H9 (cell line): ENCODE results near the gene VOPP1. TPM values are rescaled to one million over a fixed set of nuclear protein-coding genes. Genes with fewer than 3 reads are reported as not detected.

Experiments
- DNase-seq: peaks from one replicate; pipeline ENCODE4 v3.0.0-alpha.2; 2017
- H2AFZ ChIP-seq: one replicate; pipeline ENCODE4 v1.6.1; 2013; ENCODE audit warnings: mild to moderate bottlenecking, low read length, control low read depth, moderate library complexity
- H2AK5ac ChIP-seq: 2 replicates; pipeline ENCODE4 v1.6.1; 2013; ENCODE audit warnings: low read length, control low read depth, mixed read lengths; ENCODE audit not compliant: insufficient read length
- H2BK120ac ChIP-seq: one replicate; pipeline ENCODE4 v1.6.1; 2013; ENCODE audit warnings: low read depth, mild to moderate bottlenecking, low read length, control low read depth, inconsistent platforms; ENCODE audit not compliant: poor library complexity, severe bottlenecking
- H2BK12ac ChIP-seq: 2 replicates; pipeline ENCODE4 v1.6.1; 2013; ENCODE audit warnings: low read length, control low read depth, mixed read lengths, low read depth; ENCODE audit not compliant: insufficient read length
- H2BK15ac ChIP-seq: 2 replicates; pipeline ENCODE4 v1.6.1; 2013; ENCODE audit warnings: low read depth, low read length, control low read depth
- H2BK20ac ChIP-seq: one replicate; pipeline ENCODE4 v1.6.1; 2013; ENCODE audit warnings: low read depth, mild to moderate bottlenecking, low read length, control low read depth, inconsistent platforms; ENCODE audit not compliant: poor library complexity, severe bottlenecking
- H2BK5ac ChIP-seq: 2 replicates; pipeline ENCODE4 v1.6.1; 2013; ENCODE audit warnings: low read length, control low read depth, mixed read lengths; ENCODE audit not compliant: insufficient read length
- H3K14ac ChIP-seq: 2 replicates; pipeline ENCODE4 v1.6.1; 2013; ENCODE audit warnings: low read length, control low read depth; ENCODE audit not compliant: insufficient read depth
- H3K18ac ChIP-seq: 2 replicates; pipeline ENCODE4 v1.6.1; 2013; ENCODE audit warnings: low read depth, mild to moderate bottlenecking, mixed read lengths, low read length, control low read depth; ENCODE audit not compliant: insufficient read length
- H3K23ac ChIP-seq: 2 replicates; pipeline ENCODE4 v1.6.1; 2013; ENCODE audit warnings: low read length, control low read depth, mixed read lengths, low read depth; ENCODE audit not compliant: insufficient read length
- H3K23me2 ChIP-seq: 2 replicates; pipeline ENCODE4 v1.6.1; 2013; ENCODE audit warnings: low read depth, mild to moderate bottlenecking, mixed read lengths, low read length, control low read depth; ENCODE audit not compliant: insufficient read length, poor library complexity, severe bottlenecking
- H3K27ac ChIP-seq: 2 replicates; pipeline ENCODE4 v1.5.1; 2013; ENCODE audit warnings: low read length, control low read depth, mixed read lengths, low read depth; ENCODE audit not compliant: insufficient read length
- H3K27me3 ChIP-seq: 2 replicates; pipeline ENCODE4 v1.6.1; 2013; ENCODE audit warnings: low read length, control low read depth, inconsistent platforms; ENCODE audit not compliant: insufficient read depth
- H3K4ac ChIP-seq: 2 replicates; pipeline ENCODE4 v1.6.1; 2013; ENCODE audit warnings: low read depth, mild to moderate bottlenecking, control low read depth, inconsistent platforms, low read length, moderate library complexity
- H3K4me1 ChIP-seq: 2 replicates; pipeline ENCODE4 v1.6.1; 2013; ENCODE audit warnings: low read length, control low read depth, inconsistent platforms; ENCODE audit not compliant: insufficient read depth
- H3K4me2 ChIP-seq: 2 replicates; pipeline ENCODE4 v1.6.1; 2013; ENCODE audit warnings: low read length, control low read depth, mixed read lengths; ENCODE audit not compliant: insufficient read length, insufficient read depth
- H3K56ac ChIP-seq: 2 replicates; pipeline ENCODE4 v1.6.1; 2013; ENCODE audit warnings: low read depth, mild to moderate bottlenecking, mixed read lengths, low read length, control low read depth; ENCODE audit not compliant: insufficient read length
- H3K79me1 ChIP-seq: 2 replicates; pipeline ENCODE4 v1.6.1; 2013; ENCODE audit warnings: low read depth, mild to moderate bottlenecking, moderate library complexity, low read length, control low read depth, inconsistent platforms; ENCODE audit not compliant: insufficient read depth, poor library complexity, severe bottlenecking
- H3K79me2 ChIP-seq: 2 replicates; pipeline ENCODE4 v1.6.1; 2013; ENCODE audit warnings: low read length, control low read depth, inconsistent platforms; ENCODE audit not compliant: insufficient read depth
- H3K9ac ChIP-seq: 2 replicates; pipeline ENCODE4 v1.6.1; 2013; ENCODE audit warnings: low read length, control low read depth, mixed read lengths; ENCODE audit not compliant: insufficient read length; ENCODE audit errors: extremely low read depth
- H3K9me3 ChIP-seq: one replicate; pipeline ENCODE4 v1.6.1; 2013; ENCODE audit warnings: low read depth, low read length, inconsistent platforms; ENCODE audit not compliant: control insufficient read depth
- H3T11ph ChIP-seq: one replicate; pipeline ENCODE4 v1.6.1; 2013; ENCODE audit warnings: mild to moderate bottlenecking, low read length, control low read depth, inconsistent platforms
- H4K20me1 ChIP-seq: one replicate; pipeline ENCODE4 v1.6.1; 2013; ENCODE audit not compliant: control insufficient read depth, insufficient read length, insufficient read depth
- H4K5ac ChIP-seq: 2 replicates; pipeline ENCODE4 v1.6.1; 2013; ENCODE audit warnings: low read depth, mild to moderate bottlenecking, mixed read lengths, low read length, control low read depth; ENCODE audit not compliant: insufficient read length
- H4K8ac ChIP-seq: replicated peaks from 2 replicates; pipeline ENCODE4 v1.6.1; 2013; ENCODE audit warnings: low read length, control low read depth, mixed read lengths, low read depth; ENCODE audit not compliant: insufficient read length
- H4K91ac ChIP-seq: 2 replicates; pipeline ENCODE4 v1.6.1; 2013; ENCODE audit warnings: low read depth, mild to moderate bottlenecking, moderate library complexity, mixed read lengths, low read length, control low read depth; ENCODE audit not compliant: insufficient read length
- H3K27ac Mint-ChIP-seq, 3 experiments: 2 replicates in 2 of 3; 3 replicates in 1 of 3; pipeline ENCODE4 v1.8.0; 2020 to 2021; ENCODE audit warnings: mixed read lengths in 3 of 3, mild to moderate bottlenecking in 1 of 3, moderate library complexity in 1 of 3
- H3K27me3 Mint-ChIP-seq: 2 replicates; pipeline ENCODE4 v1.8.0; 2021; ENCODE audit warnings: low read depth, mild to moderate bottlenecking, moderate library complexity, mixed read lengths
- H3K36me3 Mint-ChIP-seq, 3 experiments: 2 replicates in 2 of 3; 3 replicates in 1 of 3; pipeline ENCODE4 v1.8.0; 2020 to 2021; ENCODE audit warnings: low read depth in 3 of 3, mixed read lengths in 3 of 3; ENCODE audit not compliant: insufficient read depth in 1 of 3
- H3K4me1 Mint-ChIP-seq, 2 experiments: 2 replicates each; pipeline ENCODE4 v1.8.0; 2020; ENCODE audit warnings: mixed read lengths in 2 of 2
- H3K4me3 Mint-ChIP-seq, 2 experiments: 2 replicates in 1 of 2; 3 replicates in 1 of 2; pipeline ENCODE4 v1.8.0; 2020 to 2021; ENCODE audit warnings: mild to moderate bottlenecking in 2 of 2, mixed read lengths in 2 of 2, moderate library complexity in 1 of 2
- H3K9me3 Mint-ChIP-seq, 2 experiments: 2 replicates in 1 of 2; 3 replicates in 1 of 2; pipeline ENCODE4 v1.8.0; 2020; ENCODE audit warnings: mild to moderate bottlenecking in 2 of 2, mixed read lengths in 2 of 2, moderate library complexity in 1 of 2
- WGBS: extraction: QIAGEN DNeasy Blood & Tissue Kit; methylation state at CpG from one replicate; pipeline ENCODE4 v1.1.7; 2013; ENCODE audit warnings: missing lambda C conversion rate, low lambda C conversion rate, mixed read lengths; ENCODE audit not compliant: insufficient read length; ENCODE audit errors: extremely low coverage; 5-methylcytosine and 5-hydroxymethylcytosine counted together
- total RNA-seq: library from RNA; stranded (reverse); gene quantifications from 2 replicates; pipeline ENCODE4 v1.2.1, GENCODE V29; 2021
- TF ChIP-seq, protein P1 (sequence below): fragments of 200-600 bp; sonication (generic); conservative IDR thresholded peaks from 3 replicates; pipeline ENCODE4 v1.8.0; 2021; ENCODE audit warnings: antibody characterized with exemption, mild to moderate bottlenecking

The VOPP1 gene
- total RNA-seq, 1 experiment from 2014 or later = 55.7 TPM

DNA sequence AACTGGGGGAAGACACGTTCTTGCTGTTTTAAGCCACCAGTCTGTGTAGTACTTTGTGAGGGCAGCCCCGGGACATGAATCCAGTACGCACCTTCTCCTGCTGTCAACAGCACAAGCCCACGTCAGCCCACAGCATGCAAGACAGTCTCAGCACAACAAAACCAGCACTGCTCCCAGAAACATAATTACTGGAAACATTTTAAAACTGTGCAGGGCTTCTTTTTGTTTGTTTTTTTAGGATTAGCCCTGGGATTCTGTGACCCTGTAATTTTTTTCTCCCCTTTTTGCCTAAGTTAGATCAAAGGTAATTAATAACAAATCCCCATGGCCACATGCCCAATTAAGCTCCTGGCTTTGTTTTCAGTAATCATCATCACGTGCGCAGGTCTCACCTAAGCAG, 87.5 kb downstream of the VOPP1 start:
- Histone ChIP-seq H3K79me2 (no peaks in the 10 kb centered on the region), H3K23me2 (no peaks in the 10 kb centered on the region), H3K9ac (no peak overlapping the region), H2BK120ac (no peak overlapping the region), H3K4me2 (no peak overlapping the region), H2BK12ac (no peak overlapping the region), H2BK20ac (no peak overlapping the region), H3K4ac (no peak overlapping the region), H3K27ac (no peak overlapping the region), H3K79me1 (no peaks in the 10 kb centered on the region), H4K20me1 (no peaks in the 10 kb centered on the region), H3K14ac (no peak overlapping the region), H3K4me1 (no peaks in the 10 kb centered on the region), H2BK15ac (no peak overlapping the region), H2AFZ (no peak overlapping the region), H4K91ac (no peak overlapping the region), H3K23ac (no peak overlapping the region), H3K27me3 (no peaks in the 10 kb centered on the region), H3K56ac (no peak overlapping the region), H2BK5ac (no peak overlapping the region), H3K9me3 (no peaks in the 10 kb centered on the region), H4K5ac (no peak overlapping the region), H3T11ph (no peak overlapping the region), H3K18ac (no peak overlapping the region), H4K8ac (no peak overlapping the region), H2AK5ac (no peak overlapping the region)
- no CpG with 5 or more reads among the region's 6 CpGs for WGBS
- DNase-seq = peak; percentile 11
- Mint-ChIP-seq H3K9me3 (no peaks in the 10 kb centered on the region), H3K4me1 (peaks cover 8% of the 10 kb centered on the region in 2 experiments; a peak in 3 of 4 replicates), H3K27me3 (no peaks in the 10 kb centered on the region; the same call in 1 of the 2 replicates), H3K36me3 (peaks cover 15 to 40% (median 16%) of the 10 kb centered on the region in 3 experiments; a peak in 6 of 7 replicates), H3K27ac (peak overlapping the region in 1 of 3 experiments; percentile 17; a peak in 2 of 7 replicates), H3K4me3 (no peak overlapping the region)
- TF ChIP-seq, protein P1, sequence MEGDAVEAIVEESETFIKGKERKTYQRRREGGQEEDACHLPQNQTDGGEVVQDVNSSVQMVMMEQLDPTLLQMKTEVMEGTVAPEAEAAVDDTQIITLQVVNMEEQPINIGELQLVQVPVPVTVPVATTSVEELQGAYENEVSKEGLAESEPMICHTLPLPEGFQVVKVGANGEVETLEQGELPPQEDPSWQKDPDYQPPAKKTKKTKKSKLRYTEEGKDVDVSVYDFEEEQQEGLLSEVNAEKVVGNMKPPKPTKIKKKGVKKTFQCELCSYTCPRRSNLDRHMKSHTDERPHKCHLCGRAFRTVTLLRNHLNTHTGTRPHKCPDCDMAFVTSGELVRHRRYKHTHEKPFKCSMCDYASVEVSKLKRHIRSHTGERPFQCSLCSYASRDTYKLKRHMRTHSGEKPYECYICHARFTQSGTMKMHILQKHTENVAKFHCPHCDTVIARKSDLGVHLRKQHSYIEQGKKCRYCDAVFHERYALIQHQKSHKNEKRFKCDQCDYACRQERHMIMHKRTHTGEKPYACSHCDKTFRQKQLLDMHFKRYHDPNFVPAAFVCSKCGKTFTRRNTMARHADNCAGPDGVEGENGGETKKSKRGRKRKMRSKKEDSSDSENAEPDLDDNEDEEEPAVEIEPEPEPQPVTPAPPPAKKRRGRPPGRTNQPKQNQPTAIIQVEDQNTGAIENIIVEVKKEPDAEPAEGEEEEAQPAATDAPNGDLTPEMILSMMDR = no peak
